Hindlimb muscle (tissue), 1 donor: Measurements from ENCODE around the gene SLC35C1. TPM values are rescaled to one million over a fixed set of nuclear protein-coding genes. Genes with fewer than 3 reads are reported as not detected.
"Not testable (repeated sequence)": the region's sequence is repeated elsewhere in the genome, so short reads cannot be mapped to it uniquely, and the experiment has no call there.

Source experiments
- DNase-seq: peaks from one replicate; pipeline ENCODE4 v3.0.0-alpha.2; 2013
- polyA plus RNA-seq: library from polyadenylated mRNA; unstranded; fragments of 120-200 nt; gene quantifications from one replicate; pipeline ENCODE4 v1.2.1, GENCODE V29; 2013; ENCODE audit not compliant: insufficient read length

Gene SLC35C1
- polyA plus RNA-seq, 1 donor: 8.0 TPM

GRCh38 chr11:45811571-45812290, 6.8 kb downstream of the SLC35C1 start:
- no peak for DNase-seq

- no peak for DNase-seq
Observed at GRCh38 chr11:45812581-45813548, 7.9 kb downstream of the SLC35C1 start.

- DNase-seq: no peak
Observed at GRCh38 chr11:45815747-45816146, 10.8 kb downstream of the SLC35C1 start.

GRCh38 chr11:45816614-45817013, 11.7 kb downstream of the SLC35C1 start:
- no peak for DNase-seq

GRCh38 chr11:45817191-45817590, 12.2 kb downstream of the SLC35C1 start:
- DNase-seq: no peak

- no peak for DNase-seq
Observed at GRCh38 chr11:45818961-45819605, 14.1 kb downstream of the SLC35C1 start.

- DNase-seq: no peak
Observed at GRCh38 chr11:45820211-45820857, 15.4 kb downstream of the SLC35C1 start.

- DNase-seq: not testable (repeated sequence)
Observed at GRCh38 chr11:45826492-45826891, 21.5 kb downstream of the SLC35C1 start.

GRCh38 chr11:45827123-45827522, 22.2 kb downstream of the SLC35C1 start:
- DNase-seq: no peak

- no peak for DNase-seq
Observed at GRCh38 chr11:45828996-45829395, 24.0 kb downstream of the SLC35C1 start.

GRCh38 chr11:45830596-45830995, 25.6 kb downstream of the SLC35C1 start:
- no peak for DNase-seq

- no peak for DNase-seq
Observed at GRCh38 chr11:45832811-45833441, 28.0 kb downstream of the SLC35C1 start.

GRCh38 chr11:45833761-45834160, 28.8 kb downstream of the SLC35C1 start:
- no peak for DNase-seq

GRCh38 chr11:45834298-45834756, 29.4 kb downstream of the SLC35C1 start:
- no peak for DNase-seq

GRCh38 chr11:45839204-45839603, 34.3 kb downstream of the SLC35C1 start:
- DNase-seq: no peak

- not testable (repeated sequence) for DNase-seq
Observed at GRCh38 chr11:45840251-45840650, 35.3 kb downstream of the SLC35C1 start.

- DNase-seq: peak; percentile 85
Observed at GRCh38 chr11:45843158-45843924, 38.4 kb downstream of the SLC35C1 start.

GRCh38 chr11:45844822-45845578, 40.1 kb downstream of the SLC35C1 start:
- DNase-seq: no peak

GRCh38 chr11:45846174-45846675, 41.3 kb downstream of the SLC35C1 start:
- DNase-seq: no peak
